Measurements from ENCODE around the gene CERS1. TPM values are rescaled to one million over a fixed set of nuclear protein-coding genes. Genes with fewer than 3 reads are reported as not detected.
A peak's percentile ranks its signal among the peaks of the same experiment; 100 is the strongest.

The CERS1 gene
- total RNA-seq, 1 experiment from 2014 or later = 11.4 TPM

- TF ChIP-seq EZH2 (IDR thresholded peaks at IDR 0.05; ENCODE audit: borderline replicate concordance, low read depth, low read length, poor library complexity, severe bottlenecking) (no peak), CTCF (conservative IDR thresholded peaks at IDR 0.05; ENCODE audit: low read depth, low read length) (no peak)
- H3K4me1 ChIP-seq (ENCODE audit: insufficient read depth, low read length, poor library complexity, severe bottlenecking) = peaks cover 12% of the 10 kb centered on the region
- ChIA-PET CTCF (interaction anchor here (0.5 kb wide), 1 partner anchor 514 kb away, joined by 3 read pairs; no protein-coding TSS in a partner anchor), POLR2A (ENCODE audit: low non-redundant PET) (no interaction called here)
- peak; percentile 35 for DNase-seq (ENCODE audit: low spot score)
- peak overlapping the region; percentile 68 for H3K27ac ChIP-seq (ENCODE audit: low read depth, low read length, poor library complexity, severe bottlenecking)
- H3K9me3 ChIP-seq (ENCODE audit: low read depth, low read length, poor library complexity, severe bottlenecking) = no peaks in the 10 kb centered on the region
- intact Hi-C loops (cut with micrococcal nuclease; ENCODE audit: unreplicated experiment) = no loop called here
- no TSS peak for BruUV-seq (replicated peaks)
- no peaks in the 10 kb centered on the region for H3K36me3 ChIP-seq (ENCODE audit: insufficient read depth, low read length, poor library complexity, severe bottlenecking)
- peak overlapping the region; percentile 78 for H3K4me3 ChIP-seq (ENCODE audit: low read depth, low read length, poor library complexity, severe bottlenecking)
- no peaks in the 10 kb centered on the region for H3K27me3 ChIP-seq (replicated peaks; ENCODE audit: insufficient read depth, low read depth, low read length, poor library complexity)
Measured at GRCh38 chr19:18939922-18940768, 44.2 kb upstream of the CERS1 start.

DNA sequence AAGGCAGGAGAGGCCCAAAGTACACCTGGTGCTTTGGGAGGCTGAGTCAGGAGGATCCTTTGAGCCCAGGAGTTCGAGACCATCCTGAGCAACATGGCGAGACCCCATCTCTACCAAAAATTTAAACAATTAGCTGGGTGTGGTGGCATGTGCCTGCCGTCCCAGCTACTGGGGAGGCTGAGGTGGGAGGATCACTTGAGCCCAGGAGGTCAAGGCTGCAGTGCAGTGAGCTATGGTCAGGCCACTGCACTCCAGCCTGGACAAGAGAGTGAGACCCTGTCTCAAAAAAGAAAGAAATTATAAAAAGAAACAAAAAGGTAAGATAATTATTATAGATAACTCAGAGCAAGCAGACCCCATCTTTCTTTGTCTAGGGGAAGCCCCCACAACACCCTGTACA, 43.2 kb upstream of the CERS1 start:
- Histone ChIP-seq H3K4me3 (ENCODE audit: low read depth, low read length, poor library complexity, severe bottlenecking) (no peak overlapping the region), H3K9me3 (ENCODE audit: low read depth, low read length, poor library complexity, severe bottlenecking) (no peaks in the 10 kb centered on the region), H3K4me1 (ENCODE audit: insufficient read depth, low read length, poor library complexity, severe bottlenecking) (peaks cover 12% of the 10 kb centered on the region), H3K27ac (ENCODE audit: low read depth, low read length, poor library complexity, severe bottlenecking) (no peak overlapping the region), H3K36me3 (ENCODE audit: insufficient read depth, low read length, poor library complexity, severe bottlenecking) (peaks cover 2% of the 10 kb centered on the region), H3K27me3 (replicated peaks; ENCODE audit: insufficient read depth, low read depth, low read length, poor library complexity) (no peaks in the 10 kb centered on the region)
- BruUV-seq (replicated peaks) = no TSS peak
- POLR2A ChIA-PET (ENCODE audit: low non-redundant PET) = no interaction called here
- CTCF ChIA-PET = interaction anchor here (0.6 kb wide), 1 partner anchor 699 kb away, joined by 4 read pairs; no protein-coding TSS in a partner anchor
- no peak for TF ChIP-seq CTCF (conservative IDR thresholded peaks at IDR 0.05; ENCODE audit: low read depth, low read length)
- no peak for TF ChIP-seq EZH2 (IDR thresholded peaks at IDR 0.05; ENCODE audit: borderline replicate concordance, low read depth, low read length, poor library complexity, severe bottlenecking)
- DNase-seq (ENCODE audit: low spot score) = no peak
- intact Hi-C loops (cut with micrococcal nuclease; ENCODE audit: unreplicated experiment) = no loop called here

DNA sequence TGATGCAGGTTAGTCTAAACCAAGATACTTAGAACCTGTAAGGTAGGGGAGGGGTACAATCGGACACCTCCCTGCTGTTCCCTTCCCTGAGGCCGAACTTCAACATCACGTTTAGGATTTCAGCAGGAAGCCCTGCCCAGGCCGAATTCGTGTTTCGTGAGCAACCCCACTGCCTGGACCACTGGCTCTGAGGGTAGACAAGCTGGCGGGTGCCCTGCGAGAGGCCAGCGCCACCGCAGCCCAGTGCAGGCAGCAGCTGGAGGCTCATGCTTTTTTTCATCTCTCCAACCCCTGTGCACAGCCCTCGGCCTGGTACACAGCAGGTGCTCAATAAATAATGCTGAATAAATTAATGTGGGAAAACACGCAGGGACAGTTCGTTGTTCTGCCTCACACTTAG, 37.3 kb upstream of the CERS1 start:
- intact Hi-C loops (cut with micrococcal nuclease; ENCODE audit: unreplicated experiment) = no loop called here
- CTCF ChIA-PET = no interaction called here
- peaks cover 4% of the 10 kb centered on the region for H3K36me3 ChIP-seq (ENCODE audit: insufficient read depth, low read length, poor library complexity, severe bottlenecking)
- no peaks in the 10 kb centered on the region for H3K4me1 ChIP-seq (ENCODE audit: insufficient read depth, low read length, poor library complexity, severe bottlenecking)
- no peak overlapping the region for H3K4me3 ChIP-seq (ENCODE audit: low read depth, low read length, poor library complexity, severe bottlenecking)
- H3K27me3 ChIP-seq (replicated peaks; ENCODE audit: insufficient read depth, low read depth, low read length, poor library complexity) = no peaks in the 10 kb centered on the region
- H3K27ac ChIP-seq (ENCODE audit: low read depth, low read length, poor library complexity, severe bottlenecking) = no peak overlapping the region
- POLR2A ChIA-PET (ENCODE audit: low non-redundant PET) = no interaction called here
- no peak for TF ChIP-seq CTCF (conservative IDR thresholded peaks at IDR 0.05; ENCODE audit: low read depth, low read length)
- BruUV-seq (replicated peaks) = no TSS peak
- no peaks in the 10 kb centered on the region for H3K9me3 ChIP-seq (ENCODE audit: low read depth, low read length, poor library complexity, severe bottlenecking)
- no peak for DNase-seq (ENCODE audit: low spot score)
